HUDEP-2 (cell line): ENCODE data around the gene SLC31A1.

Experiments used
- DNase-seq, 76 experiments: peaks; one replicate each; lab custom pipeline; 2025; ENCODE audit not compliant: unreplicated experiment in 76 of 76; lab: John Stamatoyannopoulos, UW

SLC31A1 gene

GRCh38 chr9:113221003-113221799 is at the start of gene SLC31A1, which contains the start of gene FKBP15:
TSS of gene SLC31A1 (plus strand) at chr9:113221544. CDS start at chr9:113256149, 34,605 bp downstream.
TSS of gene FKBP15 (minus strand) at chr9:113221277. CDS start at chr9:113221243, 34 bp downstream.
- peak in 75 of 76 experiments; percentile 60 to 98 (median 95) for DNase-seq

GRCh38 chr9:113173341-113173740 is 48.0 kb upstream of the SLC31A1 start:
- no peak for DNase-seq

GRCh38 chr9:113176803-113177202 is 44.5 kb upstream of the SLC31A1 start:
- no peak for DNase-seq

GRCh38 chr9:113177251-113177650 is 44.1 kb upstream of the SLC31A1 start:
- no peak for DNase-seq

- no peak for DNase-seq
These were observed 43.3 kb upstream of the SLC31A1 start for GRCh38 chr9:113178087-113178486.

- no peak for DNase-seq
These were observed 41.5 kb upstream of the SLC31A1 start for GRCh38 chr9:113179839-113180238.

- DNase-seq: no peak
These were observed 40.2 kb upstream of the SLC31A1 start for GRCh38 chr9:113181165-113181564.

GRCh38 chr9:113183956-113184488 is 37.3 kb upstream of the SLC31A1 start:
- DNase-seq: no peak

GRCh38 chr9:113184539-113184938 is 36.8 kb upstream of the SLC31A1 start:
- DNase-seq: no peak

GRCh38 chr9:113185271-113185670 is 36.1 kb upstream of the SLC31A1 start:
- DNase-seq: no peak

GRCh38 chr9:113186137-113186755 is 35.1 kb upstream of the SLC31A1 start:
- DNase-seq: no peak

- peak in 1 of 76 experiments; percentile 10 for DNase-seq
These were observed 33.3 kb upstream of the SLC31A1 start for GRCh38 chr9:113187929-113188595.

GRCh38 chr9:113192455-113192854 is 28.9 kb upstream of the SLC31A1 start:
- DNase-seq: no peak

GRCh38 chr9:113199683-113200329 is 21.5 kb upstream of the SLC31A1 start:
- DNase-seq: no peak

GRCh38 chr9:113205432-113205831 is 15.9 kb upstream of the SLC31A1 start:
- DNase-seq: no peak

GRCh38 chr9:113205861-113206260 is 15.5 kb upstream of the SLC31A1 start:
- DNase-seq: no peak

- DNase-seq: no peak
These were observed 10.5 kb upstream of the SLC31A1 start for GRCh38 chr9:113210815-113211214.

- peak in 29 of 76 experiments; percentile 7 to 76 (median 46) for DNase-seq
These were observed 6.2 kb upstream of the SLC31A1 start for GRCh38 chr9:113215132-113215531.

GRCh38 chr9:113216406-113216805 is 4.9 kb upstream of the SLC31A1 start:
- no peak for DNase-seq

- DNase-seq: no peak
These were observed 2.0 kb upstream of the SLC31A1 start for GRCh38 chr9:113219186-113219936.
